NCI-H128 (cell line): ENCODE data around the gene STK35.
"Not testable (repeated sequence)": the region's sequence is repeated elsewhere in the genome, so short reads cannot be mapped to it uniquely, and the experiment has no call there.

Source experiments
- DNase-seq: peaks from one replicate; lab custom pipeline; 2025; ENCODE audit not compliant: unreplicated experiment; lab: John Stamatoyannopoulos, UW

Gene STK35

DNA sequence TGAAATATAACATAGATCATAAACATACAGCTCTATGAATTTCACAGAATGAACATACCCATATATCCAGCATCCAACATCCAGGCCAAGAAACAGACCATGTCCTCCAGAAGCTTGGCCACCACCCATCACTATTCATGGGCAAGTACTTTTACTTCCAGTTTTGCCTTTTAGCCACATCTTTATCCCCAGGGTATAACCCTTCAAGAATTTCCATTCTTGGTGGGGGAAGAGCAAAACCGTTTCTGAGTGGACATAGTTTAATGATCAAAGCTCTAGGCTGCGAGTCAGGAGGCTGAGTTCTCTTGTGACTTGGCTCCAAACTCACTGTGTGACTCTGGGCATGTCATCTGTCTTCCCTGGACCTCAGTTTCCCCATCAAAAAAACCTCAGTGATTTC is 78.3 kb downstream of the STK35 start:
- no peak for DNase-seq

DNA sequence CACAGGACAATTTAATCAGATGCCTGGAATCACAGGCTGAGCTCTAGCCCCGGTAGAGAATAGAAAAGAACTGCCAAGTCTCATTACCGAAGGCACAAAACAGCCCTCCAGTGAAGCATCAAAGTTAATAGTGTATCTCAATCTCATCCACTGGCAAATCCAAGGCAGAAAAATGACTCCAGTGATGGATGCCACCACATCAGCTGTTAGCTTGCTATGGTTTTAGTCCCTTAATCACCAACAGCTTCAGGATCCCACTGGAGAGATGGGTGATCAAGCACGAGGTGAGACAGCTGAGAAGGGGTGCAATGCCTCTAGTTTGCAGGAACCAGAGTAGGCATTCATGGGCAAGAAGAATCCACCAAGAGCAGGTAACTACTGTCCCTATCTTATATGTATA is 81.8 kb downstream of the STK35 start:
- no peak for DNase-seq

GRCh38 chr20:2184933-2185332 is 83.3 kb downstream of the STK35 start:
- DNase-seq, result not testable (repeated sequence)

GRCh38 chr20:2195614-2196013 is 94.0 kb downstream of the STK35 start:
- DNase-seq, result no peak

- no peak for DNase-seq
Measured at GRCh38 chr20:2197166-2197565, 95.5 kb downstream of the STK35 start.
